Thoracic aorta (tissue), 2 donors: ENCODE measurements around the gene NSRP1. TPM values are rescaled to one million over a fixed set of nuclear protein-coding genes. Genes with fewer than 3 reads are reported as not detected.
A peak's percentile ranks its signal among the peaks of the same experiment; 100 is the strongest.

Experiments
- ATAC-seq: fragments of 150-250 bp; one replicate; pipeline ENCODE4 v1.8.0; 2017; ENCODE audit warnings: low read depth; ENCODE audit not compliant: insufficient number of reproducible peaks, low FRiP score
- DNase-seq: peaks from one replicate; pipeline ENCODE4 v3.0.0-alpha.2; 2020; ENCODE audit warnings: low spot score
- H3K27ac ChIP-seq, 2 donors: fragments of 200-600 bp; sonication (generic); 1 replicate in 1 of 2; 2 replicates in 1 of 2; pipeline ENCODE4 v1.5.1; 2016; ENCODE audit warnings: mild to moderate bottlenecking in 2 of 2, moderate library complexity in 2 of 2
- H3K27me3 ChIP-seq: fragments of 200-600 bp; sonication (generic); replicated peaks from 2 replicates; pipeline ENCODE4 v1.6.0; 2016; ENCODE audit warnings: mild to moderate bottlenecking; ENCODE audit not compliant: insufficient read depth
- H3K36me3 ChIP-seq: fragments of 200-600 bp; sonication (generic); one replicate; pipeline ENCODE4 v1.5.1; 2016
- H3K4me1 ChIP-seq, 2 donors: fragments of 200-600 bp; sonication (generic); 1 replicate in 1 of 2; 2 replicates in 1 of 2; pipeline versions ENCODE4 v1.5.1 to v1.6.0; 2016; ENCODE audit warnings: low read depth in 2 of 2, mild to moderate bottlenecking in 1 of 2; ENCODE audit not compliant: control insufficient read depth in 1 of 2
- H3K4me3 ChIP-seq: fragments of 200-600 bp; sonication (generic); 2 replicates; pipeline ENCODE4 v1.5.1; 2016; ENCODE audit warnings: mild to moderate bottlenecking
- H3K9me3 ChIP-seq: fragments of 200-600 bp; sonication (generic); 2 replicates; pipeline ENCODE4 v1.5.1; 2016
- total RNA-seq, 2 donors: library from RNA; depleted of rRNA; stranded (reverse); fragments of >200 nt; gene quantifications; one replicate each; pipeline versions ENCODE4 v1.1.0 to v1.2.3, GENCODE V29; 2016
- TF ChIP-seq, protein P1 (sequence below): fragments of 200-600 bp; sonication (generic); IDR thresholded peaks from one replicate; pipeline ENCODE4 v1.5.1; 2019; ENCODE audit warnings: antibody characterized with exemption

The NSRP1 gene
- total RNA-seq, 2 donors from 2014 or later: 32.9 to 58.3 TPM

- H3K36me3 ChIP-seq: no peaks in the 10 kb centered on the region
- no peak for DNase-seq
- H3K27ac ChIP-seq: no peak overlapping the region
- TF ChIP-seq, protein P1, sequence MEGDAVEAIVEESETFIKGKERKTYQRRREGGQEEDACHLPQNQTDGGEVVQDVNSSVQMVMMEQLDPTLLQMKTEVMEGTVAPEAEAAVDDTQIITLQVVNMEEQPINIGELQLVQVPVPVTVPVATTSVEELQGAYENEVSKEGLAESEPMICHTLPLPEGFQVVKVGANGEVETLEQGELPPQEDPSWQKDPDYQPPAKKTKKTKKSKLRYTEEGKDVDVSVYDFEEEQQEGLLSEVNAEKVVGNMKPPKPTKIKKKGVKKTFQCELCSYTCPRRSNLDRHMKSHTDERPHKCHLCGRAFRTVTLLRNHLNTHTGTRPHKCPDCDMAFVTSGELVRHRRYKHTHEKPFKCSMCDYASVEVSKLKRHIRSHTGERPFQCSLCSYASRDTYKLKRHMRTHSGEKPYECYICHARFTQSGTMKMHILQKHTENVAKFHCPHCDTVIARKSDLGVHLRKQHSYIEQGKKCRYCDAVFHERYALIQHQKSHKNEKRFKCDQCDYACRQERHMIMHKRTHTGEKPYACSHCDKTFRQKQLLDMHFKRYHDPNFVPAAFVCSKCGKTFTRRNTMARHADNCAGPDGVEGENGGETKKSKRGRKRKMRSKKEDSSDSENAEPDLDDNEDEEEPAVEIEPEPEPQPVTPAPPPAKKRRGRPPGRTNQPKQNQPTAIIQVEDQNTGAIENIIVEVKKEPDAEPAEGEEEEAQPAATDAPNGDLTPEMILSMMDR: peak; percentile 84
- peaks cover 2 to 32% of the 10 kb centered on the region in 2 donors for H3K4me1 ChIP-seq
- no peak overlapping the region for H3K4me3 ChIP-seq
- peak; percentile 57 for ATAC-seq
- no peaks in the 10 kb centered on the region for H3K27me3 ChIP-seq
- no peaks in the 10 kb centered on the region for H3K9me3 ChIP-seq
Observed at GRCh38 chr17:30093463-30094147, 23.0 kb upstream of the NSRP1 start.

DNA sequence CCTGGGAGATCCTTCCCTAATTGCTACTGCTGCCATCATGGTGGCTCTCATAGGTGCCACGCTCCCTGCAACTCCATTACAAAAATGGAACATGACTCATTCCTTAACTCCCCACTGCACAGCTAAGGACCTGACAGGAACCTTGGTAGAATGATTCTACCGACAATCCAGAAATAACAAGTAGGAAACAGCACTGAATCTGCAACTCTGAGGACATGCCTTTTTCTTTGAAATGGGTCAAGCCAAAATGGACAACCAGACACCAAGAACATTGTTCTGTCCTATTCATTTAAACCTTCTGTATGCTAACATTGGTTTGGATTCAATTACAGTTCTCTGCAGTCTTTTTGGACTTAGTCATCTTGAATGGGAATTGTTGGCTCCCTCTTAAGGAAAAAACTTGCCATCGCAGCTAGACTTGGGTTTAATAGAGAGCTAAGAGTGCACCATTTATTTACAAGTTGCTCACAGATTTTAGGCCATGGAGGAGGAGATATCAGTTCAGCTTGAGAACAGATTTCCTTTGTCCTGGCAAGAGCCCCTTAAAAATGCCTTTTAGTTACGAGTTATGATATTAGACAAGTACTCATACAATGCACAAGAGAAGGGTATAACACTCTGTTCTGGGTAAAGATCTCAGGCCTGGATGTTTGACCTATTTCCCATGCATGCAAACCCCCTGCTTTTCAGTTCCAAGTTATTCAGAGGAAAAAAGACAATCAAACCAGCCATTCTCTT lies 20.9 kb upstream of the NSRP1 start:
- ATAC-seq: no peak
- H3K36me3 ChIP-seq: no peaks in the 10 kb centered on the region
- no peak for DNase-seq
- no peaks in the 10 kb centered on the region for H3K9me3 ChIP-seq
- H3K4me1 ChIP-seq: peaks cover 2 to 32% of the 10 kb centered on the region in 2 donors
- H3K27ac ChIP-seq: peak overlapping the region; percentile 45 to 61
- TF ChIP-seq, protein P1: peak; percentile 43
- H3K27me3 ChIP-seq: no peaks in the 10 kb centered on the region
- H3K4me3 ChIP-seq: no peak overlapping the region

GRCh38 chr17:30101686-30102390 lies 14.8 kb upstream of the NSRP1 start:
- H3K9me3 ChIP-seq: no peaks in the 10 kb centered on the region
- H3K36me3 ChIP-seq: no peaks in the 10 kb centered on the region
- no peaks in the 10 kb centered on the region for H3K27me3 ChIP-seq
- TF ChIP-seq, protein P1: no peak
- no peak for DNase-seq
- H3K27ac ChIP-seq: no peak overlapping the region
- no peak for ATAC-seq
- no peaks in the 10 kb centered on the region for H3K4me1 ChIP-seq
- no peak overlapping the region for H3K4me3 ChIP-seq

DNA sequence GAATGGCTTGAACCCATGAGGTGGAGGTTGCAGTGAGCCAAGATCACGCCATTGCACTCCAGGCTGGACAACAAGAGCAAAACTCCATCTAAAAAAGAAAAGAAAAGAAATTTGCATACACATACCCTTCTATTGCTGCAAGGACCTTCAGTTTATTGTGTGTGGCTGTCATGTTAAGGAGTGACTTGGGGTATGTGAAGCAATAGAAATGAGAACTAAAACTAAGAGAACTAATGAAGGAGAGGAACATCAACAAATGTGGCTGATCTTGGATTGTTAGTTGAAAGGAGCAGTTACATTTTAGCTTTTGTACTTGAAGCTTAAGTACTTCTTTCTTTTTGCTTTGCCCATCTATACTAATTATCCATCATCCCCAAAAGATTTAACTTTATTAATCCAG lies 12.7 kb upstream of the NSRP1 start:
- Histone ChIP-seq H3K27me3 (no peaks in the 10 kb centered on the region), H3K4me1 (no peaks in the 10 kb centered on the region), H3K27ac (no peak overlapping the region), H3K9me3 (no peaks in the 10 kb centered on the region), H3K36me3 (no peaks in the 10 kb centered on the region), H3K4me3 (no peak overlapping the region)
- DNase-seq (no peak), ATAC-seq (no peak)
- TF ChIP-seq, protein P1: no peak
